Hematopoietic multipotent progenitor cell (in vitro differentiated cells): ENCODE results near the gene RNF103. TPM values are rescaled to one million over a fixed set of nuclear protein-coding genes. Genes with fewer than 3 reads are reported as not detected.
A peak's percentile ranks its signal among the peaks of the same experiment; 100 is the strongest.

Experiments
- DNase-seq, 3 donors: peaks; one replicate each; pipeline ENCODE4 v3.0.0-alpha.2; 2011 to 2015; ENCODE audit warnings: low read depth in 2 of 3, low spot score in 2 of 3
- total RNA-seq: library from RNA; depleted of rRNA; stranded (reverse); fragments of >200 nt; gene quantifications from one replicate; pipeline ENCODE4 v1.2.3, GENCODE V29; 2012

The RNF103 gene
- total RNA-seq, 1 donor, result 15.6 TPM

DNA sequence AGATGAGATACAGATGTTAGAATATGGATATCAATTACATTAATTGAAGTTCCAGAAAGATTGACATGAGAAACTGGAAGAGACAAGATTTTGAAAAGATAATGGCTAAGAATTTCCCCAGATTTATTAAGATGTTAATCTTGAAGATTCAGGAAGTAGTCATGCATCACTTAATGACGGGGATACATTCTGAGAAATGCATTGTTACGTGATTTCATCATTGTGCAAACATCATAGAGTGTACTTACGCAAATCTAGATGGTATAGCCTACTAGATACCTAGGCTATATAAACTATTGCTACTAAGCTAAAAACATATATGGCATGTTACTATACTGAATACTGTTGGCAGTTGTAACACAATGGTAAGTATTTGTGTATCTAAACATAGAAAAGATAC is 53.6 kb downstream of the RNF103 start:
- DNase-seq, result no peak

DNA sequence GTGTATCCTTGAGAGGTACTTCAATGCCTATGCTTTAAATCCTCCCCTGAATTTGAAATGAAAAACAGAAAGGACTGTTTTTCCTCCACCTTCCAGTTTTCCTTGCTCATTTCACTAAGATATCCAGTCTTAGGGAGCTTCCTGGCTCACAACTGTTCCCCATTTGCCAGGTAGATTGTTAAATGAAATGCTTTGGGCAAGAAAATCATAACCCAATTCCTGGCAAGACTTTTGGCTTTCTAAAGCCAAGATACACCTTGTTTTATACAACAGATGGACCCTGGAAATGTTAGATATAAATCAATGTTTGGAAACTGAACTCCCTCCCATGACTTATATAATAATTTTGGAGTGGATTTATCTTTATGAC is 56.9 kb downstream of the RNF103 start:
- no peak for DNase-seq

- DNase-seq, result no peak
Measured at GRCh38 chr2:86566158-86566820, 57.4 kb downstream of the RNF103 start.

- no peak for DNase-seq
Measured at GRCh38 chr2:86563650-86564061, 60.0 kb downstream of the RNF103 start.

- peak; percentile 98 to 99 (median 98) for DNase-seq
Measured at GRCh38 chr2:86562922-86563649, 60.6 kb downstream of the RNF103 start, which contains the start of gene CHMP3. CHMP3 (minus strand) TSS chr2:86563443; CDS start chr2:86563348, 95 bp downstream.

DNA sequence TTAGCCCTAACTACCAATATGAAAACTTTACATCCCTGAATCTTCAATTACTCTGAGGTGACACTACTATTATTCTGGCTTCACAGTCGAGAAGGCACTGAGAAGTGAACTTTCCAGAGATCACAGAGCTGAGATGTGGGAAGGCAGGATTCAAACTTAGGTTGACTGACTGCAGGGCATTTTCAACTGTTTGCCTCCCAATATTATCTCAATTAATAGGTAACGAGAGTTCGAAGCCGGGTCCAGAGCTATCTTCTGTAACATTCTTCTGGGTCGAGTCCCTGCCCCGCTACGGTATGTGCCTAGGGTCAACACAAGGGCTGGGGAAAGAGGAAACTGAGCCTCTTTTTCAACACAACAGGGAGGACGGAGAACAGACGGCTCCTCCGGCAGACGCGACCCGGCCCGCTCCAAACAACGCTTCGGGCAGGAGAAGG is 61.2 kb downstream of the RNF103 start:
- DNase-seq, result no peak

- no peak for DNase-seq
Measured at GRCh38 chr2:86557836-86558235, 65.8 kb downstream of the RNF103 start.

- no peak for DNase-seq
Measured at GRCh38 chr2:86556508-86556907, 67.2 kb downstream of the RNF103 start.

Other genes with a start within 250 kb of the RNF103 start
- gene KDM3A, start 182.5 kb downstream of the RNF103 start, total RNA-seq, result 31.8 TPM
- gene CHMP3, start 60.4 kb downstream of the RNF103 start, total RNA-seq, result 30.4 TPM
- 41.2 TPM for gene RMND5A, start 96.4 kb upstream of the RNF103 start, total RNA-seq
- 0.27 TPM for gene CD8A, start 167.0 kb upstream of the RNF103 start, total RNA-seq
- 0.27 TPM for gene CD8B, start 238.0 kb upstream of the RNF103 start, total RNA-seq